HG03025 (cell line): ENCODE measurements around the gene P2RX6.
"Not testable (repeated sequence)": the region's sequence is repeated elsewhere in the genome, so short reads cannot be mapped to it uniquely, and the experiment has no call there.

Experiments
- ATAC-seq: cut with Tn5 transposase; IDR thresholded peaks from one replicate; pipeline ENCODE4 v1.9.1; 2021; ENCODE audit warnings: mild to moderate bottlenecking, moderate library complexity; ENCODE audit not compliant: unreplicated experiment, low FRiP score

Gene P2RX6

DNA sequence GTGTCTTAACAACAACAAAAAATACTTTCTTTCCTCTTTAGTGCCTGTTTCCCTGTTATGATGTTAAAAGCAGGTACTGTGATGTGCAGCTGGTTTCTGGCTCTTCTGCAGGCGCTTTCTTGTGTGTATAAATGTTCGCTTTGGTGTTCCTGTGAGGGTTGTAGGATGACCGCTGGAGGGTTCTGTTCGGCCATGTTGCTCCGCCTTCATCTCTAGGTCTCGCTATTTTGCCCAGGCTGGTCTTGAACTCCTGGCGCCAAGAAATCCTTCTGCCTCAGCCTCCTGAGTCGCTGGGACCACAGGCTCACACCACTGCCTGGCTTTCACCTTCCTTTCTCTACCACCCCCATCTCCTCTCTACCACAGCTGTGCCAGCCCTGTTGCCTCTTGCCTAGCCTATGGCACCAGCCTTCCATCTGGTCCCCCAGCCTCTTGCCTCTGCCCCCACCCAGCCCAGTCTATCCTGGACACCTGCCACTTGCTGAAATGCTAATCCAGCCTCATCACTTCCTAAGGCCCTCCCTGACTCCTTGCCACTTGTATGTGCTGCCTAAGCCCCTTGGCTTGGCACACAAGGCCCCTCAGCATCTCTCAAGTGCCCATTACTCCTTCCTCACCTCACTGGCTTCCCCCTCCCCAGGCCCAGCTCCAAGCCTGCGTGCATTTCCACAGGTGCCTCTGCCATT is 36.3 kb downstream of the P2RX6 start:
- ATAC-seq = no peak

DNA sequence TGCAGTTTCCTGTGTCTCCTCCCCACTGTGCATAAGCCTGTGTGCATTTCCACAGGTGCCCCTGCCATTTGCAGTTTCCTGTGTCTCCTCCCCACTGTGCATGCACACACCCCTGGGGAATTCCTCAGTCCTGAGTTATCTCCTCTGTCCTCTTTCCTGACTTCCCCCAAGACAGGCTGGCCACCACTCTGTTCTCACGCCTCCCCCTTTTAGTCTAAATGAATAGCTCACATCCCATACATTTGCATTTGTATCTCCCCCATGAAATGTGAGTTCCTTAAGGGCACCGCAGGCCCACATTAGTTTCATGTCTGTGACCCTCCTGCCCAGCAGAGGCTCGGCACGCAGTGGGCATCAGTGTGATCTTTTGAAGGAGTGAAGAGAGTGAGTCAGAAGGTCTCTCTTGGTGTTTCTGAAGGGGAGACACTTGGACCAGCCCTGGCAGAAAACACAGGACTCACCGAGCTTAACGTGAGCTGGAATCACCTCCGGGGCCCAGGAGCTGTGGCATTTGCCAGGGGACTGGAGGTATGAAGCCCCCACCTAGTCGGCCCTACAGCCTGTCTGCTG is 37.0 kb downstream of the P2RX6 start:
- ATAC-seq = no peak

DNA sequence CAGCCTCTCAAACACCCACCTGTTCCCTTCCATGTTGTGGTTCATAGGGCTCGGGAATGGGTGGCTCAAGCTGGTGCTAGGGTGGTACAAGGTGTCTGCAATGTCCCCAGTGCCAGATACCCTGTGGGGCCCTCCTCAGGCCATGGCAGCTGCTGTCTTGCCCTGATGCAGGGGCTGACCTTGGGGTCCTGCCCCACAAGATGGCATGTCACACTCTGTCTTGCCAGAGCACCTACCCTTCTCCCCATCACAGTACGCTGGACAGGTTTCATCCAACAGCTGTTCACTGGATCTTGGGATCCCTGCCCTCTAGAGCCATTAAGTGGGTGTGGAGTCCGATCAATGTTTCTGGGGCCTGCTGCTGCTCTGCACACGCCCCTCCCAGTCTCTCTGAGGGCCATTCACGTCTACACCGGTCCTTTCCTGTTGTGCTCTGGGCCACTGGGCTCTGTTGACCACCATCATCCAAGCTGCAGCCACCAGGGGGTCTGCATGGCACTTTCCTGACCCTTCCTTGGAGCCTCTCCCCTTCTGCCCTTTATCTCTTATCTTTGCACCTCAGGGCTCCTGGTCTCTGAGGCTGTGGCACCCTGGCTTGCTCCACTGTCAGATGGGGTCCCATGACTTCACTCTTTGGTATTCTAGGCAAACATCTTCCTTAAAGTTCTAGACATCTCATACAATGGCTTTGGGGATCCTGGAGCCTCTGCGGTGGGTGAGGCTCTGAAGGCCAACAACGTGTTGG is 37.9 kb downstream of the P2RX6 start:
- no peak for ATAC-seq

DNA sequence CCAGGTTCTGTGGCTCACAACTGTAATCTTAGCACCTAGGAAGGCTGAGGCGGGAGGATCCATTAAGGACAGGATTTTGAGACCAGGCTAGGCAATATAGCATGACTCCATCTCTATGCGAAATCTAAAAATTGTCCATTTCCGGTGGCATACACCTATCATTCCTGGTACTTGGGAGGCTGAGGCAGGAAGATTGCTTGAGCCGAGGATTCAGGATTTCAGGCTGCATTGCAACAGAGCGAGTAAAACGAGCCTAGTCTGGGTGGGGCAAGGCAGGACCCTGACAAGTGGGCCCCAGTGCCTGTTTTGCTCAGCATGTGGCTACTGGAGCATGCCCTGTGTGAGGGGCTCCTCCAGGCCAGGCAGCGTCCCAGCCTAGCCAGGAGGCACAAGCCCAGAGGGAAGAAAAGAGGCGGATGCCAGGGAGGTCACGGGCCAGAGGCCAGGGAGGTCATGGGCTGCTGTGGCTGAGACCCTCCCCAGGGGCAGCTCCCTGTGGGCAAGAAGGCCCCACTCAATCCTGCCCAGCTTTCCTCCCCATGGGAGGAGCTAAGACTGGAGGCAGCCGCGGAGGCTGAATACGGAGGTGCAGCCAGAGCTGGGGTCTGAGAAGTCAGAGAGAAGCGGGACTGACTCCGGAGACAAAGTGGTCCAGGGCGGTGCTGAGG is 39.2 kb downstream of the P2RX6 start:
- no peak for ATAC-seq

DNA sequence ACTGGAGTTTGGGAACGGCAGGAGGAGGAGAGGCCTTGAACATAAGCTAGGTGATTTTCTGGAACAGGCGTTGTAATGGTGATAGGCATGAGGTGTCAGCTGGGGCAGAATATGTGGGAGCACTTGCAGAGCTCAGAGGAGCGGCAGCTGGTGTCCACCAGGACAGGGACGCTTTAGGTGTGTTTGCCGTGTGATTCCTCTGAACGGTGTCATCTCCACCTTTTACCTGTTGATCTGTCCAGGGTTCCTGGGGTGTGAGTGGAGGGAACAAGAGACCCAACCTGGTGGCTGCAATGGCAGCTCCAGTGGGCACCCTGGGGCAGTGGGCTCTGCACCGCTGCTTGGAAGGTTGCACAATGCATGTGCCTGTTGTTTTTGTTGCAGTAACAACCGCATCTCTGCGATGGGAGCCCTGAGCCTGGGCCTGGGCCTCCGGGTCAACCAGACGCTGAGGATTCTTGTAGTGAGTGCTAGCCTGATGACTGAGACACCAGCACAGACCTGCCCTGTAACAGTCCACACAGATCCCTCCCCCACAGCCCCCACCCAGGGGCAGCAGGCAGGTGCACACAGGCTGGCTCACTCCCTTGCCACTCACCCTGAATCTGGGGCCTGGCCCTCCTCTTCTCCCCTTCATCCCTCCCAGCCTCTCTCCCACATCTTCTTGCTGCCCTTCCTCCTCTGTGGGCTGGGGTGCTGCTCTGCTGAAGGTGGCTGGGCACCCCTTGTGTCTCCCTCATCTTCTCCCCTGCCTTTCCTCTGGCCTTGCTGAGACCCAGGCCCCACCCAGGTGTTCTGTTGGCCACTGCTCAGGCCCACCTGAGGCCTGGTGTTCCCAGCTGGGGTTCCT is 40.0 kb downstream of the P2RX6 start:
- ATAC-seq = no peak

DNA sequence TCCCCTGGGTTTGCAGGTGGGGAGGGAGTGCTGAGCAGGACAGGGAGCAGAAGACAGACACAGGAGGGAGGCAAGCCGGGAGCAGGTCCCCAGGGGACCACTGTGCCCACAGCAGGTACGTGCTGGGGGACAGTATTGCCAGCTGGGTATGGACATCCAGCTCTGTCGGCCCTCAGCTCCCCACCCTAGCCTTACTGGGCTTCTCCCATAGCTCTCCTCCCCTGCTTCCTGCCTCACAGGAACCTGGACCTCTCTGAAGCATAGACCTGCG is 40.5 kb downstream of the P2RX6 start:
- ATAC-seq = no peak

DNA sequence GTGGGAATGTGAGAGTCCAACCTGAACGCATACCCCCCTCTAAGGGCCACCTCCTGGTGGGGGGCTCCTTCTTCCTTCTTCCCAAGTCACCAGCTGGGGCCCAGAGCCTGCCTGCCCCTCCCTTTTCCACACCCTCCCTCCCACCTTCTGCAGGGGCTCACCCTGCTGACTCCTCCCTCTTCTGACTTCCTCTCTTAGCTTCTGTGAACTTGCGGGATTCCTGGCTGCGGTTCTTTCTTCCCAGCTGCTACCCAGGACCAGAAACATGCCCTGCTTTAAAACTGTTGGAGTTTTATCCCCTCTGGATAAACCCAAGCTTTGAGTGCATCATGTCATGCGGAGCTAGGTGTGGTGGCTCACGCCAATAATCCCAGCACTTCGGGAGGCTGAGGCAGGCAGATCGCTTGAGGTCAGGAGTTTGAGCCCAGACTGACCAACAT is 40.9 kb downstream of the P2RX6 start:
- no peak for ATAC-seq

DNA sequence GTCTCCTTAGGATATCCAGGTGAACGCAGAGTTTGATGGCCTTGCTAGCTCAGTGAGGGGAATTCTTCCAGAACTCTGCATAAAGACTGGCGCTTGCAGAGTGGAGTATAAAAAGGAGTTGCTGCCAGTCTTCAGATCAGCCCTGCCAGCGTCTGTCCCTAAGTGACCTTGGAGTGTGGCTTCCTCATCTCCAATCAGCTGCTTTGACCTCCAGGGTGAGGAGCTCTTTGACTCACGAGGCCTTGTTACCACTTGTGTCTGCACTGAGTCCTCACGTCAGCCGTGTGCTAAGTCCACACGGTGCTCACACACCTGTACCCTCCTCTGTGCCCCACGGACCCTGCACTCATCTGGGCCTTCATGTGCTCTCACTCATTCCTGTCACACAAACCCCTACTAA is 45.4 kb downstream of the P2RX6 start:
- not testable (repeated sequence) for ATAC-seq

DNA sequence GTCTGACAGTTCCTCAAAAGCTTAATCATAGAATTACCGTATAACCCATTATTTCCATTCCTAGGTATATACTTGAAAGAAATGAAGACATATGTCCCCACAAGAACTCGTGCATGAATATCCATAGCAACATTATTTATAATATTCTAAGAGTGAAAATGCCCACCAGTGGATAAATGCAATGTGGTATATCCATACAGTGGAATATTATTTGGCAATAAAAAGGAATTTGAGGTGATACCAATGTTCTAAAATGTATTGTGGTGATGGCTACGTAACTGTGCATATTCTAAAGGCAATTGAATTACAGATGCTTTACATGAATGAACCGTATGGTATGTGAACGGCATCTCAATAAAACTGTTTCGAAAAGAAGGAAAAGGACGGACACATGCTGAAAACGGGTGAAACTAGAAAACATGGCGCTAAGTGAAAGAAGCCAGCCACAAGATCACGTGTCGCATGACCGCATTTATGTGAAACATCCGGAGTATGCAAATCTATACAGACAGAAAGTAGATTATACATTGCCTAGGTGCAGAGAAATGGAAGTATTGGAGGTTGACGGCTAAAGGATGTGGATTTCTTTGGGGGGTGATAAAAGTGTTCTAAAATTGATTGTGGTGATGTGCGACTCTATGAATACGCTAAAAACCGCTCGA is 46.8 kb downstream of the P2RX6 start:
- not testable (repeated sequence) for ATAC-seq

DNA sequence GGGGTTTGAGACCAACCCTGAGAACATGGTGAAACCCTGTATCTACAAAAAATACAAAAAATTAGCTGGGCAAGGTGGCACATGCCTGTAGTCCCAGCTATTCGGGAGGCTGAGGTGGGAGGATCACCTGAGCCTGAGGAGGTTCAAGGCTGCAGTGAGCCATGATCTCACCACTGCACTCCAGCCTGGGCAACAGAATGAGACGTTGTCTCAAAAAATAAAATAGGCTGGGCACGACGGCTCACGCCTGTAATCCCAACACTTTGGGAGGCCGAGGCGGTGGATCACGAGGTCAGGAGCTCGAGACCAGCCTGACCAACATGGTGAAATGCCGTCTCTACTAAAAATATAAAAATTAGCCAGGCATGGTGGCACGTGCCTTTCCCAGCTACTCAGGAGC is 49.5 kb downstream of the P2RX6 start:
- ATAC-seq = not testable (repeated sequence)

DNA sequence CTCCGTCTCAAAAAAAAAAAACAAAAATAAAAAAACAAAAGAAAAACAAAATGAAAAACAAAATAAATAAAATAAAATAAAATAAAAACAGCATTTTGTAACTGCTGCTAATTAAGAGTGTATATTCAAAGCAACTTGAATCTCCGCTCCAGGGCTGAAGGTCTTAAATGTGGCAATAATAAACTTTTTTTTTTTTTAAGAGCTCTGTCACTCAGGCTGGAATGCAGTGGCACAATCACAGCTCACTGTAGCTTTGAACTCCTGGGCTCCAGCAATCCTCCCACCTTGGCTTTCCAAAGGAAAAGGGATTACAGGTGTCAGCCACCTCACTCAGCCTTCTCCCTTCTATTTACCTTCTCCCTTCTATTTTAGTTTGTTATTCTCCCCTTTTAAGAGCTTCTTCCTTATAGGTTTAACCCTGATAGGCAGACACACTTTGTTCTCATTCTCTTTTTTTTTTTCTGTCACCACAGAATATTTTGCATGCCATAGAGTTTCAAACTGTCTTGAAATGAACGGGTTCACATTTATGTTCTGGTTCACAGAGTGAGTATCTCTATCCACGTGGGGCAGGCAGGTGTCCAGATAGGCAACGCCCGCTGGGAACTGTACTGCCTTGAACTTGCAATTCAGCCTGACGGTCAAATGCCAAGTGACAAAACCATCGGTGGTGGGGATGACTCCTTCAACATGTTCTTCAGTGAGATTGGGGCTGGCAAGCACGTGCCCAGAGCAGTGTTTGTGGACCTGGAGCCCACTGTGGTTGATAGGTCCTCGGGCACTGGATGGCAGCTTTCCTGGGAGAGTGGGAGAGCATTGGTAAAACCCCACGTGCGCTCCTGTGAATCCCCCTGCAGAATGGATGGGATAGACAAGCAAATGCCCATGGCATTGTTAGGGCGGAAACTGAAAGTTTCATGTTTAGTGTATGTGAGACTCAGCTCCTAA is 50.2 kb downstream of the P2RX6 start:
- ATAC-seq = no peak

DNA sequence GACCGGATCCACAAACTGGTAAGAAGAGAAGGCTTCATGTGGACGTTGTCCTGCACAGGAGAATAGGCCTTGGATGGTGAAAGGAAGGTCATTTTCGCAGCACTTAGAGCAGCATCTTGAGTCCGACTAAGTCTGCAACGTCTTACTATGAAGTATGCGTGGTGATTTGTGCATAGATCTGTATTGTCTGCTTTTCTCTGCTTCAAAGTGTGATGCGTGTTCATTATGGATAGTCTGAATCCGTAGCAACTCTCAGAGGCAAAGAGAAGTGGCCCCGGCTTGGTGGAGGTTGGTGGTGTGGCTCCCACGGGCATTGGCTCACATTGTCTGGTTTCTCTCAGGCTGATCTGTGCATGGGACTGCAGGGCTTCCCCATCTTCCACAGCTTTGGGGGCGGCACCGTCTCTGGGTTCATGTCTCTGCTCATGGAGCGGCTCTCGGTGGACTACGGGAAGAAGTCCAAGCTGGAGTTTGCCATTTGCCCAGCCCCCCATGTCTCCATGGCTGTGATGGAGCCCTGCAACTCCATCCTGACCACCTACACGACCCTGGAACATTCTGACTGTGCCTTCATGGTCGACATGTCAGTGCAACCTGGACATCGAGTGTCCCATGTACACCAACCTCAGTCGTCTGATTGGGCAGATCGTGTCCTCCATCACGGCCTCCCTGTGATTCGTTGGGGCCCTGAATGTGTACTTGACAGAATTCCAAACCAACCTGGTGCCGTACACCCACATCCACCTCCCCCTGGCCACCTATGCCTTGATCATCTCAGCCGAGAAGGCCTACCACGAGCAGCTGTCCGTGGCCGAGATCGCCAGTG is 52.3 kb downstream of the P2RX6 start:
- no peak for ATAC-seq

DNA sequence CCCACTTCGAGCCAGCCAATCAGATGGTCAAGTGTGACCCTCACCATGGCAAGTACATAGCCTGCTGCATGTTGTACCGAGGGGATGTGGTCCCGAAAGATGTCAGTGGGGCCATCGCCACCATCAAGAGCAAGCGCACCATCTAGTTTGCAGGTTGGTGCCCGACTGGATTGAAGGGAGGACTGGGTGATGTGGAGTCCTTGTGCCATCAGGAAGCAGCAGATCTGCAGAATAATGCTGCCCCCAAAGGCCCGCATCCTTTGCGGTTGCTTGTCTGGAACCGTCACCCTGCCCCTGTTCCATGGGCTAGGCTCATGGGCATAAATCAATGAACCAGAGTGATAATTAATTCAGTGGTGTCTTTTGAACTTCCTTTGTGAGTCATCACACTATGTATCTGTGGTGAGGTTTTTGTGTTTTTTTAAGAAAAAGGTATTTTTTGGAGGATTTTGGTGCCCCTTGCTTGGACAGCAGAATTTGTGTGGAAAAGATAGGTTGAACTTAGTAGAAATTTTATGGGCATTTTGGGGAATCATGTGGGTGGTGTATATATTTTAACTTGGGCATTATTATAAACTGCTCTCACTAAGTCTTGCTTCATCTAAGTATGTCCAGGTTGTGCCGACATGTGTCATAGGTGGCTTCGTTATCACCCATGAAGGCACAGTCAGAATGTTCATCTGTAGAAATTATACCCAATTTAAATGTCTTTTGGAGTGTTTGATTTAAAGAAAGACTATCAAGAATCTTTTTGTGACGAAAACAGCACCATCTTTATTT is 53.1 kb downstream of the P2RX6 start:
- ATAC-seq = no peak

DNA sequence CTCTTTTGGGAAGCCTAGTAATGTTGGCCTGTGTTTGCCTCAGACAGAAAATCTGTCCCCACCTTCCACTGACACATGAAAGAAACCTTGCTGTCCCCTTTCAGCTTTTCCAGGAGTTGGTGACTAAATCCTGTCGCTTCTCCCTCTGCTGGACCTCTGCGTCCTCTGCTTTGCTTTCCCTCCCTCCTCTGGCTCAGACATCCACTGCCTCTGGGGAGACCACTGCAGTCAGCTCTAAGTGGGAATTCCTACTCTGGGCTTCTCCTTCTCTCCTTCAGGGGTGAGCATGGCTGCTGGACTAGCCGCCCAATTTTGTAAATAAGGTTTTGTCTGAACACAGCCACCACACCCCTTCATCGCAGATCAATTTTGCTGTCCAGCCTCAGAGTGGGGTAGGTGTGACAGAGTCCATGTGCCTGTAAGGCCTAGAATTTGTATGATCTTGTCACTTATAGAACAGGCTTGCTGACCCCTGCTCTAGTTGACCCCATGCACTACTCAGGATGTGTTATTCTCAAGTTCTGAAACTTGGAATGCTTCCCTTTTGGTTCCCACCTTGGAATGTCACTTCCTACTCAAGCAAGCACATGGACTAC is 53.8 kb downstream of the P2RX6 start:
- no peak for ATAC-seq

DNA sequence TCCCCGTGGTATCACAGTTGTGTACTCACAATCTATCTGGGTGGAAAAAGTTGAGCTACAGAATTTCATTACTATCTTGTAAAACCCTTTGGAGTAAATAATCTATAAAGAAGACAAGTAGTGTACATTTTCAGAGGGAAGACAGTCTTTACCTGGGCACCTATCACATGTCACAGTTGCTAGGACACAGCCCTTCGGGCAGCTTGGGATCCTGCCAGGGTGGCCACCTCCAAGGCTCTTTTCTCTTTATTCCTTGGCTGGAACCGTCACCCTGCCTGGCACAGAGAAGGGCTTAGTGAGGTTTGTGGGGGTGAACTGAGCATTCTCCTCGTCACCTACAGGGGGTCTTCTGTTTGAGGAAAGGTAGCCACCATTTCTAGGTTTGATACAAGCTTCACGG is 54.4 kb downstream of the P2RX6 start:
- ATAC-seq = no peak

DNA sequence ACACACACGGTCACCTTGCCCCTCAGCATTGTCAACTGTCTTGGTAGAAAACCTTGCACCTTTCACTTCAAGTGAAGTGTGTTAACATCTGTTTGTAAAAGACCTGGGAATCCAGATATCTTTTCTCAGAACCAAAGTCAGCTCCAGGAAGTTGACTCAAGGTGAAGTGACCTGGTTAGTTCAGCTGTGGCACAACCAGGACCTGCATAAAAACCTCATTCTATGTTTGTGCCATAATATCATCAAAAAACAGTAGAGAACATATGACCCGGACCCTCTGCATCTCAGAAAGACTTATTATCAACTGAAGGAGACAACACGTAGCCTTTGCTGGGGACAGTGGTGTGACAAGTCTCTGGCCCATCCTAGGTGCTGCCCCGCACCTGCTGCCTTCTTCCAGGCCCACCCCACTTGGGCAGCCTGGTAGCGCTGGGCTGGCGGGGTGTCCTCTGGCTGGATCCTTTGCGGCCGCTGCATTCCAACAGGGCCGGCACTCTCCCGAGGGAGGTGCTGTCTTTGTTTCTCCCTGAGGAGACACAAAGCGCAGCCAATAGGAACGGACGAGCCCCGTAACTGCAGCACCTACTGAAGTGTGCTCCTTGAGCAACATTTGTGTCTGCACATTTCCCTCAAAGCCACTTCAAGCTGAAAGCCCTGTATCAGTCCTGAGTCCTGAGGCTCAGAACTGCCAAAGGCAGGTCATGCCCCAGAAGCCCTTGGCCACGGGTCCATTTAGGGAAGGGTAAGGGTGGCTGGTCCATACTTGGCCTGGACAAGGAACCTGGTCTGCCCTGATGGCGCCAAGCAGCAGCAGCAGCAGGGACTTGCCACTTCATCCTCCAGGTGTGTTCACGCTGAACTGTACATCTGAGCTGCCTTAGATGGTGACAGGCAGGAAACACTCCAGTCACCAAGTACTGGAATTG is 56.0 kb downstream of the P2RX6 start:
- ATAC-seq = no peak
